Gastroesophageal sphincter (tissue), 4 donors: Measurements from ENCODE around the gene ZNF444. TPM values are rescaled to one million over a fixed set of nuclear protein-coding genes. Genes with fewer than 3 reads are reported as not detected.

Experiments used
- ATAC-seq: fragments of 150-250 bp; one replicate; pipeline ENCODE4 v1.9.1; 2016; ENCODE audit warnings: mild to moderate bottlenecking, moderate library complexity
- H3K27ac ChIP-seq, 4 donors: fragments of 200-600 bp; sonication (generic) in 3 of 4; 1 replicate in 3 of 4; 2 replicates in 1 of 4; pipeline ENCODE4 v1.5.1; 2016 to 2019
- H3K27me3 ChIP-seq: fragments of 200-600 bp; sonication (generic); one replicate; pipeline ENCODE4 v1.5.1; 2019
- H3K36me3 ChIP-seq, 2 donors: fragments of 200-600 bp; sonication (generic); one replicate each; pipeline ENCODE4 v1.5.1; 2019; ENCODE audit warnings: control low read depth in 1 of 2
- H3K4me1 ChIP-seq, 3 donors: fragments of 200-600 bp; sonication (generic); 1 replicate in 2 of 3; 2 replicates in 1 of 3; pipeline ENCODE4 v1.5.1; 2016 to 2019; ENCODE audit warnings: control low read depth in 2 of 3
- H3K4me3 ChIP-seq, 2 donors: fragments of 200-600 bp; sonication (generic); one replicate each; pipeline ENCODE4 v1.5.1; 2019; ENCODE audit warnings: mild to moderate bottlenecking in 1 of 2, moderate library complexity in 1 of 2
- H3K9me3 ChIP-seq, 3 donors: fragments of 200-600 bp; sonication (generic); one replicate each; pipeline ENCODE4 v1.5.1; 2017 to 2019; ENCODE audit warnings: control low read depth in 2 of 3
- CTCF ChIP-seq, 4 experiments: fragments of 200-600 bp in 2 of 4; fragments of 450-650 bp in 2 of 4; sonication (generic) in 1 of 4; IDR thresholded peaks; one replicate each; pipeline ENCODE4 v1.5.1; 2017 to 2019; ENCODE audit warnings: antibody characterized with exemption in 4 of 4, mild to moderate bottlenecking in 2 of 4, moderate library complexity in 2 of 4
- EP300 ChIP-seq: sonication (generic); formaldehyde crosslinking; IDR thresholded peaks from one replicate; pipeline ENCODE4 v1.6.1; 2017; ENCODE audit warnings: antibody characterized with exemption, mild to moderate bottlenecking
- POLR2A ChIP-seq, 2 donors: fragments of 450-650 bp; IDR thresholded peaks; one replicate each; pipeline ENCODE4 v1.6.1; 2017; ENCODE audit warnings: antibody characterized with exemption in 2 of 2, mild to moderate bottlenecking in 2 of 2, moderate library complexity in 1 of 2
- POLR2AphosphoS5 ChIP-seq: sonication (generic); formaldehyde crosslinking; IDR thresholded peaks from one replicate; pipeline ENCODE4 v1.6.1; 2017; ENCODE audit warnings: antibody characterized with exemption
- WGBS, 2 donors: methylation state at CpG; one replicate each; pipeline ENCODE4 v1.1.5; 2018; ENCODE audit warnings: low coverage in 1 of 2; 5-methylcytosine and 5-hydroxymethylcytosine counted together
- total RNA-seq, 4 donors: library from RNA; depleted of rRNA; stranded (reverse); fragments of >200 nt; gene quantifications; one replicate each; pipeline ENCODE4 v1.1.0, GENCODE V29; 2016

ZNF444 gene
- total RNA-seq, 4 donors from 2014 or later: 36.2 to 57.9 (median 41.3) TPM

- Histone ChIP-seq H3K9me3 (no peaks in the 10 kb centered on the region), H3K4me3 (peak overlapping the region; percentile 71 to 98), H3K36me3 (peaks cover 0 to 6% of the 10 kb centered on the region in 2 donors), H3K4me1 (peaks cover 0 to 63% (median 32%) of the 10 kb centered on the region in 3 donors), H3K27ac (peak overlapping the region; percentile 90 to 99 (median 96)), H3K27me3 (no peaks in the 10 kb centered on the region)
- 0% methylated on average over 1 of the region's 8 CpGs; no CpG with 5 or more reads in 1 of the 2 donors for WGBS, 2 donors
- TF ChIP-seq POLR2AphosphoS5: no peak
- no peak for TF ChIP-seq EP300
- TF ChIP-seq CTCF (IDR thresholded peaks at IDR 0.05): no peak
- no peak for TF ChIP-seq POLR2A (IDR thresholded peaks at IDR 0.05)
- ATAC-seq: no peak
These were observed 21.1 kb upstream of the ZNF444 start for GRCh38 chr19:56120002-56120370.

GRCh38 chr19:56120371-56121179 is 20.5 kb upstream of the ZNF444 start:
- TF ChIP-seq POLR2A (IDR thresholded peaks at IDR 0.05) (no peak), CTCF (IDR thresholded peaks at IDR 0.05) (peak in 3 of 4 experiments; percentile 20 to 37 (median 32))
- WGBS, 2 donors: 0% methylated on average over 5 of the region's 99 CpGs; no CpG with 5 or more reads in 1 of the 2 donors
- Histone ChIP-seq H3K4me1 (peaks cover 0 to 57% (median 32%) of the 10 kb centered on the region in 3 donors), H3K4me3 (peak overlapping the region; percentile 71 to 98), H3K36me3 (peaks cover 0 to 6% of the 10 kb centered on the region in 2 donors), H3K9me3 (no peaks in the 10 kb centered on the region), H3K27me3 (no peaks in the 10 kb centered on the region), H3K27ac (peak overlapping the region; percentile 90 to 99 (median 96))
- peak; percentile 23 for ATAC-seq

GRCh38 chr19:56121180-56122167 is 19.6 kb upstream of the ZNF444 start, which contains the start of gene ZNF787:
TSS of gene ZNF787 (minus strand) at chr19:56121295. CDS start at chr19:56103217, 18,078 bp downstream.
- H3K9me3 ChIP-seq: no peaks in the 10 kb centered on the region
- H3K27ac ChIP-seq: peak within 1 kb of the TSS; percentile 90 to 99 (median 96)
- H3K27me3 ChIP-seq: no peaks in the 10 kb centered on the region
- TF ChIP-seq POLR2A (IDR thresholded peaks at IDR 0.05) (peak; percentile 37 to 49), CTCF (IDR thresholded peaks at IDR 0.05) (no peak), POLR2AphosphoS5 (peak; percentile 80), EP300 (no peak)
- H3K36me3 ChIP-seq: peaks cover 0 to 6% of the 10 kb centered on the region in 2 donors
- peak; percentile 95 for ATAC-seq
- H3K4me1 ChIP-seq: peaks cover 0 to 48% (median 32%) of the 10 kb centered on the region in 3 donors
- WGBS, 2 donors: 40% methylated on average over 1 of the region's 74 CpGs; no CpG with 5 or more reads in 1 of the 2 donors
- H3K4me3 ChIP-seq: peak within 1 kb of the TSS; percentile 71 to 98

- H3K4me3 ChIP-seq: no peak overlapping the region
- H3K36me3 ChIP-seq: no peaks in the 10 kb centered on the region
- H3K9me3 ChIP-seq: no peaks in the 10 kb centered on the region
- H3K27ac ChIP-seq: peak overlapping the region in 2 of 4 donors; percentile 11 to 62
- no peaks in the 10 kb centered on the region for H3K27me3 ChIP-seq
- no peak for TF ChIP-seq POLR2AphosphoS5
- TF ChIP-seq POLR2A (IDR thresholded peaks at IDR 0.05): no peak
- no peak for TF ChIP-seq EP300
- TF ChIP-seq CTCF (IDR thresholded peaks at IDR 0.05): no peak
- H3K4me1 ChIP-seq: peaks cover 0 to 29% (median 18%) of the 10 kb centered on the region in 3 donors
- WGBS, 2 donors: 50 to 78% methylated on average over 4 to 9 of the region's 16 CpGs
- no peak for ATAC-seq
These were observed 17.7 kb upstream of the ZNF444 start for GRCh38 chr19:56123266-56123891.
